Gastroesophageal sphincter (tissue), 2 donors: ENCODE measurements around the gene TIPRL.

Experiments
- EP300 ChIP-seq: sonication (generic); formaldehyde crosslinking; IDR thresholded peaks from one replicate; pipeline ENCODE4 v1.6.1; 2017; ENCODE audit warnings: antibody characterized with exemption, mild to moderate bottlenecking
- POLR2AphosphoS5 ChIP-seq: sonication (generic); formaldehyde crosslinking; IDR thresholded peaks from one replicate; pipeline ENCODE4 v1.6.1; 2017; ENCODE audit warnings: antibody characterized with exemption

- TF ChIP-seq EP300 = no peak
- no peak for TF ChIP-seq POLR2AphosphoS5
Measured at GRCh38 chr1:168148916-168149315, 29.8 kb upstream of the TIPRL start.
